Progenitor cell of endocrine pancreas (in vitro differentiated cells): Measurements from ENCODE around the gene TC2N. TPM values are rescaled to one million over a fixed set of nuclear protein-coding genes. Genes with fewer than 3 reads are reported as not detected.

Source experiments
- DNase-seq: peaks from one replicate; pipeline ENCODE4 v3.0.0; 2021; ENCODE audit warnings: low spot score; ENCODE audit not compliant: unreplicated experiment
- H3K27ac Mint-ChIP-seq: 2 replicates; pipeline ENCODE4 v1.8.0; 2021; ENCODE audit warnings: mild to moderate bottlenecking, moderate library complexity, mixed read lengths
- H3K27me3 Mint-ChIP-seq: 2 replicates; pipeline ENCODE4 v1.8.0; 2021; ENCODE audit warnings: mixed read lengths
- H3K36me3 Mint-ChIP-seq: 2 replicates; pipeline ENCODE4 v1.8.0; 2022; ENCODE audit warnings: mixed read lengths; ENCODE audit not compliant: insufficient read depth
- H3K4me1 Mint-ChIP-seq: 2 replicates; pipeline ENCODE4 v1.8.0; 2021; ENCODE audit warnings: low read depth, mixed read lengths
- H3K4me3 Mint-ChIP-seq: 2 replicates; pipeline ENCODE4 v1.8.0; 2021; ENCODE audit warnings: low read depth, mild to moderate bottlenecking, moderate library complexity, mixed read lengths
- H3K9me3 Mint-ChIP-seq: 2 replicates; pipeline ENCODE4 v1.8.0; 2021; ENCODE audit warnings: low read depth, mixed read lengths
- total RNA-seq: library from RNA; stranded (reverse); gene quantifications from 2 replicates; pipeline ENCODE4 v1.2.1, GENCODE V29; 2021
- TF ChIP-seq, protein P1 (sequence below): fragments of 200-600 bp; sonication (generic); IDR thresholded peaks from one replicate; pipeline ENCODE4 v1.5.0; 2021; ENCODE audit warnings: antibody characterized with exemption, mild to moderate bottlenecking; ENCODE audit not compliant: unreplicated experiment

TC2N gene
- total RNA-seq, 1 donor from 2014 or later, result 38.5 TPM

DNA sequence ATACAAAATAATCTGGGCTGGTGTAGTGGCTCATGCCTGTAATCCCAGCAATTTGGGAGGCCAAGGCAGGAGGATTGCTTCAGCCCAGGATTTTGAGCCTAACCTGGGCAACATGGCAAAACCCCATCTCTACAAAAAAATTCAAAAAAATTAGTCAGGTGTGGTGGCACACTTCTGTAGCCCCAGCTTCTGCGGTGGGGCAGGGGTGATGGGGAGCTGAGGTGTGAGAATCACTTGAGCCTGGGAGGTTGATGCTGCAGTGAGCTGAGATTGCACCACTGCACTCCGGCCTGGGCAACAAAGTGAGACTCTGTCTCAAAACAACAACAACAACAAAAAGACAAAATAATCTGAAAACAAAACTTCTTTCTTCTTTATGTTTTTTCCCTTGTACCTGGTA, 66.0 kb downstream of the TC2N start:
- Mint-ChIP-seq H3K4me3 (no peak overlapping the region), H3K36me3 (peaks cover 10% of the 10 kb centered on the region), H3K27me3 (no peaks in the 10 kb centered on the region), H3K9me3 (peaks cover 7% of the 10 kb centered on the region), H3K27ac (no peak overlapping the region), H3K4me1 (no peaks in the 10 kb centered on the region)
- TF ChIP-seq, protein P1, sequence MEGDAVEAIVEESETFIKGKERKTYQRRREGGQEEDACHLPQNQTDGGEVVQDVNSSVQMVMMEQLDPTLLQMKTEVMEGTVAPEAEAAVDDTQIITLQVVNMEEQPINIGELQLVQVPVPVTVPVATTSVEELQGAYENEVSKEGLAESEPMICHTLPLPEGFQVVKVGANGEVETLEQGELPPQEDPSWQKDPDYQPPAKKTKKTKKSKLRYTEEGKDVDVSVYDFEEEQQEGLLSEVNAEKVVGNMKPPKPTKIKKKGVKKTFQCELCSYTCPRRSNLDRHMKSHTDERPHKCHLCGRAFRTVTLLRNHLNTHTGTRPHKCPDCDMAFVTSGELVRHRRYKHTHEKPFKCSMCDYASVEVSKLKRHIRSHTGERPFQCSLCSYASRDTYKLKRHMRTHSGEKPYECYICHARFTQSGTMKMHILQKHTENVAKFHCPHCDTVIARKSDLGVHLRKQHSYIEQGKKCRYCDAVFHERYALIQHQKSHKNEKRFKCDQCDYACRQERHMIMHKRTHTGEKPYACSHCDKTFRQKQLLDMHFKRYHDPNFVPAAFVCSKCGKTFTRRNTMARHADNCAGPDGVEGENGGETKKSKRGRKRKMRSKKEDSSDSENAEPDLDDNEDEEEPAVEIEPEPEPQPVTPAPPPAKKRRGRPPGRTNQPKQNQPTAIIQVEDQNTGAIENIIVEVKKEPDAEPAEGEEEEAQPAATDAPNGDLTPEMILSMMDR, result no peak
- no peak for DNase-seq

DNA sequence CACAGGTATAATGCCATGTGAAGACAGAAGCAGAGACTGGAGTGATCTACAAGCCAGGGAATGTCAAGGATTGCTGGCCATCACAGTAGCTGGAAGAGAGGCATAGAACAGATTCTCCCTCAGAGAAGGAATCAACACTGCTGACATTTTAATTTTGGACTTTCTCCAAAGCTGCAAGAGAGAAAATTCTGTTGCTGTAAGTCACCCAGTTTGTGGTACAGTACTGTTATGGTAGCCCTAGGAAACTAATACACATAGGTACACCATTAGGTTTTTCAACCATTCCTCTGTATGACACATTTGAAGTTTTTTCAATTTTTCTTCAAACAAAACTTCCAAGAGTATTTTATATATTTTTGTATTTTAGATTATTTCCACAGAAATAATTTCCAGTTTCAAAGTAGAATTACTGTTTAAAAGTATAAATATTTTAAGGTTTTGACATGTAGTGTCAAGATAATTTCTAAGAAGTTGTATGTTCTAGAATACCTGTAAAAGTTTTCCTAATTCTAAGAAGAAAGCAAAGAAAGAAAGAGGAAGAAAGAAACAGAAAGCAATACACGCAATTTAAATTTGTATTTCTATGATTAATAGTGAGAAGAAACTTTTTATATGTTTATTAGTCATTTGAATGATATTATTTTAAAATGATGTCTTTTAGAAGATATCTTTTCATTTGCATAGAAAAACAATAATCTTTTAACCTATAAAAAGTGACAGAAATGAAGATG, 70.6 kb downstream of the TC2N start:
- Mint-ChIP-seq H3K4me3 (no peak overlapping the region), H3K27me3 (no peaks in the 10 kb centered on the region), H3K9me3 (no peaks in the 10 kb centered on the region), H3K36me3 (peaks cover 24% of the 10 kb centered on the region), H3K27ac (no peak overlapping the region), H3K4me1 (no peaks in the 10 kb centered on the region)
- TF ChIP-seq, protein P1, result no peak
- DNase-seq, result no peak

DNA sequence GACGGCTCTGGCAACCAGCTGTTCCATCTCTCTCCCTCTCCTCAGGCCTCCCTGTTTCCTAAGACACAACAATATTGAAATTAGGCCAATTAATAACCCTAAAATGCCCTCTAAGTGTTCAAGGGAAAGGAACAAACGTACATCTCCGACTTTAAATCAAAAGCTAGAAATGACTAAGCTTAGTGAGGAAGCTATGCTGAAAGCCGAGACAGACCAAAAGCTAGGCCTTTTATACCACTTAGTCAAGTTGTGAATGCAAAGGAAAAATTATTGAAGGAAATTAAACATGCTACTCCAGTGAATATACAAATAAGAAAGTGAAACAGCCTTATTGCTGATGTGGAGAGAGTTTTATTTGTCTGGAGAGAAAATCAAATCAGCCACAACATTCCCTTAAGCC, 73.6 kb downstream of the TC2N start:
- TF ChIP-seq, protein P1, result no peak
- DNase-seq, result no peak
- H3K27ac Mint-ChIP-seq, result no peak overlapping the region
- H3K27me3 Mint-ChIP-seq, result no peaks in the 10 kb centered on the region
- H3K36me3 Mint-ChIP-seq, result peaks cover 35% of the 10 kb centered on the region
- no peak overlapping the region for H3K4me3 Mint-ChIP-seq
- no peaks in the 10 kb centered on the region for H3K9me3 Mint-ChIP-seq
- H3K4me1 Mint-ChIP-seq, result no peaks in the 10 kb centered on the region

DNA sequence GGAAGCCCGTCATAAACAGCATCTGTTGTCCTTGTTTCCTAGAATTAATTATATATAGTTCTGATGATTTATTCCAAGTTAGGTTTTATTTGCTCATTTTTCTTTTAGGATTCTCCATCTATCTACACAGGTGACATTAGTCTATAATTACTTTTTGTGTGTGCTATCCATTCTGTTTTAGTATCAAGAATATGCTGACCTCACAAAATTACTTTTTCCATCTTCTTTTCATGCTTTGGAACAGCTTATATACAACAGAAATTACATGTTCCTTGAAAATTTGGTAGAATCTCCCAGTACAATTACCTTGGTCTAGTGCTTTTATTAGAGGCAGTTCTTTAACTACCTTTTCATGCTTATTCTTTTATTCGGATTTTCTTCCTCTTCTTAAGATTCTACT, 81.1 kb downstream of the TC2N start:
- DNase-seq, result no peak
- Mint-ChIP-seq H3K9me3 (no peaks in the 10 kb centered on the region), H3K36me3 (peaks cover 17% of the 10 kb centered on the region), H3K27ac (no peak overlapping the region), H3K27me3 (no peaks in the 10 kb centered on the region), H3K4me1 (peaks cover 5% of the 10 kb centered on the region), H3K4me3 (no peak overlapping the region)
- TF ChIP-seq, protein P1, result no peak

DNA sequence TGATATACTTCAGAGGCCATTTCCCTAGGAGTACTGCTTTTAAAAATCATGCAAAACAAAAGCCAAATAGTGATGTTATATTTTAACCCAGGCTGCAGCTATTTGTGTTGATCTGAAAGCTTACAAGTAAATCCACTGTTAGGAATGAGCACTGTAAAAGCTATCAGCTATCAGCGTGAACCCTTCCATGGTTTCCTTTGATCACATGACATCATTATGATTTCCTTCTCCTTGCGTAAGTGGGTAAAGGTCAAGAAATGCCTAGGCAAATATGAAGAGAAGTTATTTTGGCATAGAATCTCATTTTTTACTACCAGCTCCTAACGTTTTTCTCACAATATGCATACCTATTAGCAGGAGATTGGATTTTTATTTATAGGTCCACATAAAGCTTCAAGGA, 86.9 kb downstream of the TC2N start:
- Mint-ChIP-seq H3K9me3 (no peaks in the 10 kb centered on the region), H3K4me3 (no peak overlapping the region), H3K36me3 (peaks cover 15% of the 10 kb centered on the region), H3K27ac (no peak overlapping the region), H3K4me1 (peaks cover 9% of the 10 kb centered on the region), H3K27me3 (no peaks in the 10 kb centered on the region)
- no peak for DNase-seq
- TF ChIP-seq, protein P1, result no peak
